ENCODE measurements around the gene EBF3.

Gene EBF3

GRCh38 chr10:129959544-129960480, 4.3 kb downstream of the EBF3 start:
- DNase-seq, result no peak

DNA sequence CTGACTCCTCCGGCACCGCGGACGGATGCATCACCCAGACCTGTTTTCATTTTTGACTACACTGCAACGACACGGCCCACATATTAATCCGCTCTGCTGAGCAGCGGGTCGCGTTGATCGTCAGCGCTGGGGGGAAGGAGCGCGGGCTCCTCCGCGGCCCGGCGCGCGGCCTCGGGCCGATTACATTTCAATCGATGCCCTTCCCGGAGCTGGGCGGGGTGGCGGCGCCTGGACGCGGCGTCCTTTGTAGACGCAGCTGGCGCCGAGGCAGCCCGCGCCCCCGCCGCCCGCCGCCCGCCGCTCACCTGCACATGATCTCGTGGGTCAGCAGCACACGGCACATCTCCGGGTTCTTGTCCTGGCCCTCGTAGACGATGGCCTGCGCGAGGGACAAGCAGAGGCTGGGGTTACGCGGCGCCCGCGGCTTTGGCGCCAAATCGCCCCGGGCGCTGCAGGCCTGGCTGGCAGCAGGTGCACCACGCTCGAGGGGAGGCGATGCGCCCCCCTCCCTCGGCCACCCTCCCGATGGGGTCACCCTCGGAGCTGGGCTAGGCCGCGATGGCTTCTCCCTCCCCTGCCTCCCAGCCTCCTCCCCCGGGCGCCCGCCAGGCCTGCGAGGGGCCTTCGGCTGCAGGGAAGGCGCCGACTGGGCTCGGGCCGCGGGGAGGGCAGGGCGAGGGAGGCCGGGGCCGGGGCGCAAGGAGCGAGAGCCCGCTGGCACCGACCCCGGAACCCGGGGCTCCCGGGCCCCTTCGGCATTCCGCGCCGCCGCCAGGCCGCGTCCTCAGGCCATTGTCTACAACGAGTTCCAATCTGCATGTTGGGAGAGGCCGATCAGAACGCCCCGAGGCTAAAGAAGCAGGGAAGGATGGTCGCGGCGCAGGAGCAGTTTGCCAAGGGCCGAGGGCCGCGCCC, 5.2 kb downstream of the EBF3 start:
- no peak for DNase-seq

GRCh38 chr10:129958148-129958628, 5.9 kb downstream of the EBF3 start:
- no peak for DNase-seq

- DNase-seq, result no peak
These were observed 7.0 kb downstream of the EBF3 start for GRCh38 chr10:129956876-129957673.

DNA sequence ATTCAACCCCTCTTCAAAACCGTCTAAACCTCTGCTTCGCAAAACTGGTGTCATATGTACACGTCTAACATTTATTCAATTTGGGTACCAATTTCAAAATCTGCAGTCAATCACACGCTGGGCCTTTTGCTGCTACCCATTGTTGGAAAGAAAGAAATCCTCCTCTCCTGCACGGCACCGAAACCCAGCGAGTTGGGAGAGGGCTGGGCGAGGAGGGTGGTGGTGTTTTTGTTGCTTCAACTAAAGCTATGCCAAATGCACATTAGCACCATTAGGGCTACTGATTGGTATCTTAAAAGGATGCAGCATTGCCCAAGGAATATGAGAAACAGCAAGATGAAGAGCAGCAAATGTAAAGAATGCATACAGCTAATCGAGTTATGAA, 7.8 kb downstream of the EBF3 start:
- DNase-seq, result no peak

- no peak for DNase-seq
These were observed 8.3 kb downstream of the EBF3 start for GRCh38 chr10:129955601-129956285.

DNA sequence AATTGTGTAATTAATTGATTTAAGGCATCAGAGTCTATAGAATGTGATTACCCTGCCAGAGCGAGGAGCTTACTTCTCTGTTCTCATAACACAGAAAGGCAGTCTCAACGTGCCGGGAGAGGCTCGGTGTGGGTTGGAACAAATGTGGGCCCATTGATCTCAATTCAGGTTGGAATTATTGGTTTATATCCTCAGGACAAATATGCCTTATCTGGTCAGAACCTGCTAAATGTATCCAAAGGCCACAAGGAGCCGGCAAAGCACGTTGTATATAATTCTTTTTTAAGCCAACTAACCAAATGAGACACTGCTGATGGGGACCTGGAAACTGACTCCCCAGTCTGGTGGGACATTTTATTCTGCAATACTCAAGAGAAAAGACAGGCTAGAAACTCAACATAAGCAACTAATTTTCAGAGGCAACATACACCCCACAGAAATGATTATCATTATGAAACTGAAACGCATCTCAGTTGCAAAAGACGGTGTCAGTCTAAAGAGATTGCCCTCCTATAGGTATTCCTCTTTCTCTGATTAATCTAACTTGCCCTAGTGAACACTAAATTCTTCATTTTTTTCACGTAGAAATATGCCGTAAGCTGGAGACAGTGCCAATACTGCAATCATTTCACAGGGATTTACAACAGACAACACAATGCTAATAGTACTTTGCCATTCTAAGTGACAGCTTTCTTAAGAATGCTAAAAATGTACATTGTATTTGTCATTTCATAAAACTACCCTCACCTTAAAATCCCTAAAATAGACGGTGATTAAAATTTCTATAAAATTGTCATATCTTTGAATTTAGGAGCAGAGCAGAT, 9.4 kb downstream of the EBF3 start:
- DNase-seq, result no peak

- DNase-seq, result no peak
These were observed 10.7 kb downstream of the EBF3 start for GRCh38 chr10:129953119-129954051.

DNA sequence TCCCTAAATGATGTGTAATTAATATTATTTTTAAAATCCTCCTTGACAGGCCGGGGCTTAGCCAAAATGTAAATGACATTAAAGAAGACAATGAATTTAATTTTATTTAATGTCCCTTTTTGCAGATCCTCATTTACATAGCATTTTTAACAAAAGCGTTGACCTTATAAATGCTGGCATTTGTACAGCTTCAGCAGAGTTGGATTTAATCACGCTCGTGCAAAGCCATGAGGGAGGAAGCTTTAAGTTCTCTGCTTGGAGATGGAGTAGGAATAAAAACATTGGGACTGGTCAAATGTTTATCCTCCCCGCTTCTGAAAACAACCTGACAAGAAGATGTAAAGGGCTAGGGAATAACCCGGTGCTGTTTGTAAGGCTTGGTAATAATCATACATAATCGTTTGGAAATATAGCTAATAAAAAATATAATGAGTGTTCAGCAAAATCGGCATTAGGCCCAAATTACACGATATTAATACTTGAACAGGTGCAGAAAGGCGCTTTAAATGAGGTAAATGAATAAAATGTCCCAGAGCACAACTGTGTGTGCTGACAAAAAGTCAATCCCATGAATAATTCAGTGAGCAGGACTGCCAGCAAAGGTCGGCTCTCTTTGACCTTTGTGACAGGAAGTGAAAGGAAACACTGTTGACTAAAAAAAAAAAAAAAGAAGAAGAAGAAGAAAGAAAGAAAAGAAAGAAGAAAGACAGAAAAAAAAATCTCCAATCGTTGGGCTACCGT, 11.5 kb downstream of the EBF3 start:
- DNase-seq, result no peak

DNA sequence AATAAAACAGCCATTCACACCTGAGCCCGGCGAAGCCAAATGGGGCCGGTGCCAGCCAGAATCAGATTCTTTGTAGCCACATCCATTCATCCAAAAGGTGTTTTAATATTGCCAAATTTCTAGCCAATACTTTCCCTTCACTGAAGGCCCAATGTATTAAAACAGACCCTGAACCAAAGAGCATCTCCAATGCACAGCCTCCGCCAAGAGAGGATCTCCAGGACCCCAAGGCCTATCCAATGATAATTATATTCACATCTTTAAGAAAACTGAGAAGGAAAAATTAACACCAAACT, 12.2 kb downstream of the EBF3 start:
- DNase-seq, result no peak

GRCh38 chr10:129951101-129951969, 12.7 kb downstream of the EBF3 start:
- no peak for DNase-seq

DNA sequence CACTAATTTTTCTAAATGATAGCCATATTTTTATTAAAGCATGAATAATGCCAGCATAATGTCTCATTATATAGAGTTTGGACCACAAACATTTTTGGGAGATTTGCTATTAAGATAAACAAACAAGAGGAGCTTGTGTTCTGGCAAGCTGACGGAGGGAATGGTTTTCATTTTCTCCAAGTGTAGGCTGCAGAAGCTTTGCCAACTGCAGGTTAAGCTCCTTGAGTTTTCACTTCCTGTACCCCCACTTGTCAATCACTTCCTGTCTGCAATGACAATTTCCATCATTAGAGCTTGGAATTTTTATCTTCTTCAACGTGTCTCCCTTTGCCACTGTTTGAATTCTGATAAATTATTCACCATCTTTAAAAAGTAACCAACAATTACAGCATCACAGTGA, 13.4 kb downstream of the EBF3 start:
- DNase-seq, result no peak

GRCh38 chr10:129949891-129950291, 14.2 kb downstream of the EBF3 start:
- DNase-seq, result no peak

GRCh38 chr10:129949411-129949810, 14.7 kb downstream of the EBF3 start:
- DNase-seq, result no peak

GRCh38 chr10:129946859-129947258, 17.2 kb downstream of the EBF3 start:
- no peak for DNase-seq

GRCh38 chr10:129945941-129946760, 17.9 kb downstream of the EBF3 start:
- DNase-seq, result no peak

- no peak for DNase-seq
These were observed 18.5 kb downstream of the EBF3 start for GRCh38 chr10:129945526-129945925.
